Neuron (in vitro differentiated cells): ENCODE measurements around the gene C12orf76.
A peak's percentile ranks its signal among the peaks of the same experiment; 100 is the strongest.
"Not testable (repeated sequence)": the region's sequence is repeated elsewhere in the genome, so short reads cannot be mapped to it uniquely, and the experiment has no call there.

Experiments used
- H2AFZ ChIP-seq: one replicate; pipeline ENCODE4 v1.6.1; 2013; ENCODE audit warnings: low read depth, mild to moderate bottlenecking, inconsistent platforms, low read length, moderate library complexity
- H3K27me3 ChIP-seq: one replicate; pipeline ENCODE4 v1.6.1; 2013; ENCODE audit warnings: low read length; ENCODE audit not compliant: insufficient read depth
- H3K36me3 ChIP-seq: one replicate; pipeline ENCODE4 v1.6.1; 2013; ENCODE audit warnings: low read length; ENCODE audit not compliant: insufficient read depth
- H3K4me1 ChIP-seq: one replicate; pipeline ENCODE4 v1.6.1; 2013; ENCODE audit warnings: low read length; ENCODE audit not compliant: insufficient read depth
- H3K4me3 ChIP-seq: 2 replicates; pipeline ENCODE4 v1.5.1; 2013; ENCODE audit warnings: mild to moderate bottlenecking, low read length, moderate library complexity
- H3K9me3 ChIP-seq: one replicate; pipeline ENCODE4 v1.6.1; 2013; ENCODE audit warnings: low read length

Gene C12orf76

GRCh38 chr12:110055375-110056352 is 7.3 kb upstream of the C12orf76 start:
- H3K27me3 ChIP-seq, H3K4me3 ChIP-seq, H2AFZ ChIP-seq, H3K4me1 ChIP-seq, H3K9me3 ChIP-seq, H3K36me3 ChIP-seq: not testable (repeated sequence)

- H3K27me3 ChIP-seq: peaks cover 2% of the 10 kb centered on the region
- H3K9me3 ChIP-seq: no peaks in the 10 kb centered on the region
- H2AFZ ChIP-seq: no peak overlapping the region
- H3K36me3 ChIP-seq: no peaks in the 10 kb centered on the region
- H3K4me3 ChIP-seq: no peak overlapping the region
- H3K4me1 ChIP-seq: peaks cover 14% of the 10 kb centered on the region
These were observed 2.6 kb upstream of the C12orf76 start for GRCh38 chr12:110050927-110051326.

GRCh38 chr12:110049666-110050065 is 1.3 kb upstream of the C12orf76 start:
- H3K4me3 ChIP-seq, H3K27me3 ChIP-seq, H3K9me3 ChIP-seq, H2AFZ ChIP-seq, H3K36me3 ChIP-seq: not testable (repeated sequence)
- peaks cover 14% of the 10 kb centered on the region for H3K4me1 ChIP-seq

GRCh38 chr12:110049034-110049433 is 712 bp upstream of the C12orf76 start:
- Histone ChIP-seq H3K4me3 (peak overlapping the region; percentile 79), H2AFZ (peak overlapping the region; percentile 27), H3K4me1 (peaks cover 14% of the 10 kb centered on the region)
- not testable (repeated sequence) for H3K27me3 ChIP-seq, H3K9me3 ChIP-seq, H3K36me3 ChIP-seq

GRCh38 chr12:110047297-110047940 is 903 bp downstream of the C12orf76 start:
- H3K36me3 ChIP-seq: peaks cover 2% of the 10 kb centered on the region
- peaks cover 19% of the 10 kb centered on the region for H3K4me1 ChIP-seq
- peak overlapping the region; percentile 38 for H2AFZ ChIP-seq
- no peaks in the 10 kb centered on the region for H3K27me3 ChIP-seq
- no peaks in the 10 kb centered on the region for H3K9me3 ChIP-seq
- peak overlapping the region; percentile 79 for H3K4me3 ChIP-seq

GRCh38 chr12:110046451-110047187 is 1.7 kb downstream of the C12orf76 start:
- peaks cover 10% of the 10 kb centered on the region for H3K36me3 ChIP-seq
- peaks cover 19% of the 10 kb centered on the region for H3K4me1 ChIP-seq
- no peaks in the 10 kb centered on the region for H3K27me3 ChIP-seq
- H2AFZ ChIP-seq: no peak overlapping the region
- no peaks in the 10 kb centered on the region for H3K9me3 ChIP-seq
- no peak overlapping the region for H3K4me3 ChIP-seq

- H3K36me3 ChIP-seq: peaks cover 22% of the 10 kb centered on the region
These were observed 6.1 kb downstream of the C12orf76 start for GRCh38 chr12:110042264-110042663.

GRCh38 chr12:110039085-110039807 is 9.1 kb downstream of the C12orf76 start:
- Histone ChIP-seq H3K4me1 (peaks cover 5% of the 10 kb centered on the region), H3K4me3 (no peak overlapping the region), H2AFZ (no peak overlapping the region), H3K9me3 (no peaks in the 10 kb centered on the region), H3K36me3 (peaks cover 43% of the 10 kb centered on the region), H3K27me3 (no peaks in the 10 kb centered on the region)

More at GRCh38 chr12:110042264-110042663, 6.1 kb downstream of the C12orf76 start:
- Histone ChIP-seq H3K9me3 (no peaks in the 10 kb centered on the region), H3K4me3 (no peak overlapping the region), H3K27me3 (no peaks in the 10 kb centered on the region), H3K4me1 (peaks cover 9% of the 10 kb centered on the region), H2AFZ (no peak overlapping the region)

- Histone ChIP-seq H3K4me1 (peaks cover 5% of the 10 kb centered on the region), H3K36me3 (peaks cover 48% of the 10 kb centered on the region), H3K9me3 (no peaks in the 10 kb centered on the region), H3K4me3 (no peak overlapping the region), H3K27me3 (no peaks in the 10 kb centered on the region), H2AFZ (no peak overlapping the region)
These were observed 9.6 kb downstream of the C12orf76 start for GRCh38 chr12:110038741-110039084.

GRCh38 chr12:110037315-110037714 is 11.0 kb downstream of the C12orf76 start:
- H3K4me3 ChIP-seq: no peak overlapping the region
- no peaks in the 10 kb centered on the region for H3K27me3 ChIP-seq
- H3K4me1 ChIP-seq: no peaks in the 10 kb centered on the region
- H3K9me3 ChIP-seq: no peaks in the 10 kb centered on the region
- H2AFZ ChIP-seq: no peak overlapping the region
- peaks cover 52% of the 10 kb centered on the region for H3K36me3 ChIP-seq

- Histone ChIP-seq H3K9me3 (no peaks in the 10 kb centered on the region), H3K36me3 (peaks cover 51% of the 10 kb centered on the region), H3K27me3 (no peaks in the 10 kb centered on the region), H3K4me1 (no peaks in the 10 kb centered on the region), H2AFZ (no peak overlapping the region), H3K4me3 (no peak overlapping the region)
These were observed 12.7 kb downstream of the C12orf76 start for GRCh38 chr12:110035534-110036104.

- Histone ChIP-seq H3K4me1 (no peaks in the 10 kb centered on the region), H3K9me3 (no peaks in the 10 kb centered on the region), H3K27me3 (no peaks in the 10 kb centered on the region), H3K36me3 (peaks cover 65% of the 10 kb centered on the region), H2AFZ (no peak overlapping the region), H3K4me3 (no peak overlapping the region)
These were observed 14.4 kb downstream of the C12orf76 start for GRCh38 chr12:110033888-110034287.
